ENCODE results near the gene TBC1D21. TPM values are rescaled to one million over a fixed set of nuclear protein-coding genes. Genes with fewer than 3 reads are reported as not detected.

TBC1D21 gene
- polyA plus RNA-seq, 1 donor (not counting 4 experiments of a cell fraction or from before 2014, with no cell fraction given) = not detected

- no peak overlapping the region for H3K4me3 ChIP-seq (ENCODE audit: control insufficient read depth in 2 of 3, extremely low read depth in 1 of 3, insufficient read depth in 2 of 3, low read depth in 1 of 3, low read length in 3 of 3)
- TF ChIP-seq EZH2 (IDR thresholded peaks at IDR 0.05; ENCODE audit: low read length) (no peak), CTCF (optimal IDR thresholded peaks at IDR 0.05 in 1 of 3, IDR thresholded peaks at IDR 0.05 in 1 of 3, conservative IDR thresholded peaks at IDR 0.05 in 1 of 3; ENCODE audit: extremely low read depth in 1 of 3, insufficient read depth in 2 of 3, low read length in 3 of 3) (no peak)
- H3K79me2 ChIP-seq (ENCODE audit: control insufficient read depth, insufficient read depth, low read length) = no peaks in the 10 kb centered on the region
- H3K9me1 ChIP-seq (ENCODE audit: control insufficient read depth, extremely low read depth, insufficient read depth, low read length) = no peaks in the 10 kb centered on the region
- H3K27ac ChIP-seq (ENCODE audit: control insufficient read depth, insufficient read depth, low read length) = no peak overlapping the region
- no peaks in the 10 kb centered on the region for H3K36me3 ChIP-seq (ENCODE audit: control insufficient read depth in 2 of 2, extremely low read depth in 1 of 2, insufficient read depth in 2 of 2, low read length in 2 of 2)
- dilution Hi-C loops (cut with MboI; ENCODE audit: extremely low pct_ligation_motif_present, low sequenced_read_pairs) = no loop called here
- H3K9me3 ChIP-seq (ENCODE audit: control insufficient read depth, low read depth, low read length) = no peaks in the 10 kb centered on the region
- no peak overlapping the region for H3K9ac ChIP-seq (ENCODE audit: control insufficient read depth, extremely low read depth, insufficient read depth, low read length)
- peaks cover 20% of the 10 kb centered on the region for H3K27me3 ChIP-seq (ENCODE audit: control insufficient read depth, extremely low read depth, insufficient read depth, low read length)
- H4K20me1 ChIP-seq (ENCODE audit: control insufficient read depth, extremely low read depth, insufficient read depth, low read length) = no peaks in the 10 kb centered on the region
- H3K4me2 ChIP-seq (ENCODE audit: control insufficient read depth, extremely low read depth, insufficient read depth, low read depth, low read length) = no peak overlapping the region
- no peak for FAIRE-seq
- no peak for DNase-seq (ENCODE audit: low read depth, low spot score)
- H2AFZ ChIP-seq (ENCODE audit: control insufficient read depth, low read length) = no peak overlapping the region
- H3K4me1 ChIP-seq (ENCODE audit: control insufficient read depth, extremely low read depth, insufficient read depth, low read length) = no peaks in the 10 kb centered on the region
These were observed 6.4 kb upstream of the TBC1D21 start for GRCh38 chr15:73866881-73867410.

- H3K4me2 ChIP-seq (ENCODE audit: control insufficient read depth, extremely low read depth, insufficient read depth, low read depth, low read length) = no peak overlapping the region
- H3K9ac ChIP-seq (ENCODE audit: control insufficient read depth, extremely low read depth, insufficient read depth, low read length) = no peak overlapping the region
- no peak overlapping the region for H3K4me3 ChIP-seq (ENCODE audit: control insufficient read depth in 2 of 3, extremely low read depth in 1 of 3, insufficient read depth in 2 of 3, low read depth in 1 of 3, low read length in 3 of 3)
- H3K27me3 ChIP-seq (ENCODE audit: control insufficient read depth, extremely low read depth, insufficient read depth, low read length) = peaks cover 18% of the 10 kb centered on the region
- H4K20me1 ChIP-seq (ENCODE audit: control insufficient read depth, extremely low read depth, insufficient read depth, low read length) = no peaks in the 10 kb centered on the region
- no peaks in the 10 kb centered on the region for H3K36me3 ChIP-seq (ENCODE audit: control insufficient read depth in 2 of 2, extremely low read depth in 1 of 2, insufficient read depth in 2 of 2, low read length in 2 of 2)
- H3K27ac ChIP-seq (ENCODE audit: control insufficient read depth, insufficient read depth, low read length) = no peak overlapping the region
- FAIRE-seq = no peak
- no peak overlapping the region for H2AFZ ChIP-seq (ENCODE audit: control insufficient read depth, low read length)
- TF ChIP-seq EZH2 (IDR thresholded peaks at IDR 0.05; ENCODE audit: low read length) = no peak
- TF ChIP-seq CTCF (optimal IDR thresholded peaks at IDR 0.05 in 1 of 3, IDR thresholded peaks at IDR 0.05 in 1 of 3, conservative IDR thresholded peaks at IDR 0.05 in 1 of 3; ENCODE audit: extremely low read depth in 1 of 3, insufficient read depth in 2 of 3, low read length in 3 of 3) = no peak
- H3K9me1 ChIP-seq (ENCODE audit: control insufficient read depth, extremely low read depth, insufficient read depth, low read length) = no peaks in the 10 kb centered on the region
- dilution Hi-C loops (cut with MboI; ENCODE audit: extremely low pct_ligation_motif_present, low sequenced_read_pairs) = no loop called here
- no peaks in the 10 kb centered on the region for H3K9me3 ChIP-seq (ENCODE audit: control insufficient read depth, low read depth, low read length)
- no peak for DNase-seq (ENCODE audit: low read depth, low spot score)
- no peaks in the 10 kb centered on the region for H3K79me2 ChIP-seq (ENCODE audit: control insufficient read depth, insufficient read depth, low read length)
- H3K4me1 ChIP-seq (ENCODE audit: control insufficient read depth, extremely low read depth, insufficient read depth, low read length) = no peaks in the 10 kb centered on the region
These were observed 5.9 kb upstream of the TBC1D21 start for GRCh38 chr15:73867426-73867825.
